CD14-positive monocyte (primary cell): Measurements from ENCODE around the gene TMEM238L. TPM values are rescaled to one million over a fixed set of nuclear protein-coding genes. Genes with fewer than 3 reads are reported as not detected.

Experiments
- DNase-seq, 3 donors: peaks; one replicate each; pipeline ENCODE4 v3.0.0-alpha.2; 2011 to 2022
- H2AFZ ChIP-seq: 2 replicates; pipeline ENCODE4 v1.6.0; 2012; ENCODE audit warnings: mild to moderate bottlenecking, low read depth, low read length, inconsistent platforms; ENCODE audit not compliant: insufficient read depth, poor library complexity, severe bottlenecking
- H3K27ac ChIP-seq, 2 donors: 1 replicate in 1 of 2; 2 replicates in 1 of 2; pipeline ENCODE4 v1.5.1; 2012 to 2013; ENCODE audit warnings: low read length in 2 of 2, control low read depth in 1 of 2, inconsistent platforms in 1 of 2, low read depth in 1 of 2, mild to moderate bottlenecking in 1 of 2
- H3K27me3 ChIP-seq, 2 donors: one replicate each; pipeline versions ENCODE4 v1.6.0 to v1.6.1; 2011 to 2013; ENCODE audit warnings: low read length in 2 of 2; ENCODE audit not compliant: control insufficient read depth in 2 of 2, insufficient read depth in 2 of 2
- H3K36me3 ChIP-seq, 2 donors: replicated peaks in 1 of 2; 1 replicate in 1 of 2; 2 replicates in 1 of 2; pipeline versions ENCODE4 v1.5.1 to v1.6.1; 2012 to 2013; ENCODE audit warnings: low read length in 2 of 2, control low read depth in 1 of 2, inconsistent platforms in 1 of 2, mild to moderate bottlenecking in 1 of 2; ENCODE audit not compliant: insufficient read depth in 2 of 2, control insufficient read depth in 1 of 2
- H3K4me1 ChIP-seq, 2 donors: 1 replicate in 1 of 2; 2 replicates in 1 of 2; pipeline versions ENCODE4 v1.5.1 to v1.6.1; 2012 to 2013; ENCODE audit warnings: low read length in 2 of 2, control low read depth in 1 of 2, inconsistent platforms in 1 of 2, mild to moderate bottlenecking in 1 of 2, moderate library complexity in 1 of 2; ENCODE audit not compliant: insufficient read depth in 2 of 2, control insufficient read depth in 1 of 2
- H3K4me2 ChIP-seq: replicated peaks from 2 replicates; pipeline ENCODE3; 2012; ENCODE audit warnings: low read length, moderate library complexity, mild to moderate bottlenecking; ENCODE audit not compliant: poor library complexity, severe bottlenecking; ENCODE audit errors: extremely low read depth
- H3K4me3 ChIP-seq, 3 experiments: fragments of 200-600 bp in 1 of 3; sonication (generic) in 1 of 3; replicated peaks in 1 of 3; 1 replicate in 2 of 3; 2 replicates in 1 of 3; pipeline ENCODE4 v1.5.1; 2011 to 2013; ENCODE audit warnings: low read length in 3 of 3, mild to moderate bottlenecking in 3 of 3, control low read depth in 2 of 3, low read depth in 2 of 3, inconsistent platforms in 1 of 3, moderate library complexity in 1 of 3
- H3K79me2 ChIP-seq: 2 replicates; pipeline ENCODE4 v1.6.0; 2012; ENCODE audit warnings: mild to moderate bottlenecking, control low read depth, inconsistent platforms, low read length, moderate library complexity; ENCODE audit not compliant: insufficient read depth
- H3K9ac ChIP-seq: 2 replicates; pipeline ENCODE4 v1.6.0; 2017; ENCODE audit warnings: low read length, mild to moderate bottlenecking; ENCODE audit not compliant: insufficient read depth, poor library complexity, severe bottlenecking
- H3K9me3 ChIP-seq, 2 donors: replicated peaks in 1 of 2; 1 replicate in 1 of 2; 2 replicates in 1 of 2; pipeline versions ENCODE4 v1.5.1 to v1.6.1; 2012 to 2013; ENCODE audit warnings: low read length in 2 of 2, control low read depth in 1 of 2; ENCODE audit not compliant: control insufficient read depth in 1 of 2, insufficient read depth in 1 of 2
- H4K20me1 ChIP-seq: 2 replicates; pipeline ENCODE4 v1.6.0; 2012; ENCODE audit warnings: mild to moderate bottlenecking, low read length, control low read depth, moderate library complexity; ENCODE audit not compliant: insufficient read depth
- H3K27ac Mint-ChIP-seq, 7 donors: one replicate each; pipeline ENCODE4 v1.8.0; 2020; ENCODE audit warnings: mild to moderate bottlenecking in 7 of 7, mixed read lengths in 7 of 7, moderate library complexity in 6 of 7, inconsistent platforms in 2 of 7
- H3K27me3 Mint-ChIP-seq, 3 donors: one replicate each; pipeline ENCODE4 v1.8.0; 2021 to 2022; ENCODE audit warnings: low read depth in 3 of 3, mild to moderate bottlenecking in 3 of 3, mixed read lengths in 3 of 3, moderate library complexity in 3 of 3, inconsistent platforms in 1 of 3
- H3K36me3 Mint-ChIP-seq, 2 donors: one replicate each; pipeline ENCODE4 v1.8.0; 2020; ENCODE audit warnings: mixed read lengths in 2 of 2, inconsistent platforms in 1 of 2, mild to moderate bottlenecking in 1 of 2
- H3K4me1 Mint-ChIP-seq: one replicate; pipeline ENCODE4 v1.8.0; 2020; ENCODE audit warnings: mild to moderate bottlenecking, mixed read lengths
- H3K4me3 Mint-ChIP-seq, 2 donors: one replicate each; pipeline ENCODE4 v1.8.0; 2020; ENCODE audit warnings: mild to moderate bottlenecking in 2 of 2, mixed read lengths in 2 of 2, moderate library complexity in 1 of 2
- H3K9me3 Mint-ChIP-seq, 7 donors: one replicate each; pipeline ENCODE4 v1.8.0; 2020 to 2022; ENCODE audit warnings: mixed read lengths in 7 of 7, mild to moderate bottlenecking in 6 of 7, moderate library complexity in 6 of 7, inconsistent platforms in 2 of 7
- WGBS: methylation state at CpG from one replicate; pipeline ENCODE4 v1.1.5; 2013; ENCODE audit warnings: missing lambda C conversion rate; ENCODE audit not compliant: insufficient coverage; 5-methylcytosine and 5-hydroxymethylcytosine counted together
- intact Hi-C, 2 donors: fragments of 100-400 bp; cut with micrococcal nuclease; formaldehyde crosslinking; loops; one replicate each; pipeline versions ENCODE4 v1.15.0 to v1.15.1; 2023
- polyA plus RNA-seq, 3 donors: library from polyadenylated mRNA; depleted of rRNA in 1 of 3; unstranded in 2 of 3; stranded (reverse) in 1 of 3; fragments of 300-500 nt in 2 of 3; fragments of >200 nt in 1 of 3; fragmentation: Illumina TruSeq in 2 of 3; gene quantifications; 1 replicate in 2 of 3; 2 replicates in 1 of 3; pipeline ENCODE4 v1.2.3, GENCODE V29; 2012 to 2021
- TF ChIP-seq, protein P1 (sequence below): fragments of 200-600 bp; IDR thresholded peaks from one replicate; pipeline ENCODE4 v1.8.0; 2022; ENCODE audit warnings: antibody characterized with exemption, mild to moderate bottlenecking

TMEM238L gene
- polyA plus RNA-seq, 3 donors = not detected

DNA sequence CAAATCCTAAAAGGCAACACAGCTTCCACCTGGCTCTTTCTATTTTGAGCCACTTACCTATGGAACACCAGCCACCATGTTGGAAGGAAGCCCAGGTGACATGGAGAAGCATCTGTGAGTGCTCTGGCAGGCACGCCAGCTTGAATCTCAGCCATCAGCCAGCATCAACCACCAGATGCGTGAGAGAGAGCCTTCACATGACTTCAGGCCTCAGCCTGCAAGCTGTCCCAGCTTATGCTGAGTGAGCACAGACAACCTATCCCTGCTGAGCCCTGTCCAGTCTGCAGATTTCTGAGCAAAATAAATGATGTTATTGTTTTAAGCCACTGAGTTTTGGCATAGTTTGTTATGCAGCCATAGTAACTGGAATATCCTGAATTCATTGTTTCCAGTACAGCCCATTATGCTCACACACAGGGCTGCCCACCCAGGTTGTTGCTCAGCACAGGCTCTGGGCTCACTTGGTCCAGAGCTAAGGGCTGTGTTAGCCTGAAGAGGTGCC, 35.1 kb downstream of the TMEM238L start:
- Histone ChIP-seq H3K27ac (no peak overlapping the region), H3K4me2 (no peak overlapping the region), H3K27me3 (no peaks in the 10 kb centered on the region), H4K20me1 (no peaks in the 10 kb centered on the region), H2AFZ (no peak overlapping the region), H3K9ac (no peak overlapping the region), H3K36me3 (no peaks in the 10 kb centered on the region), H3K79me2 (no peaks in the 10 kb centered on the region), H3K4me1 (no peaks in the 10 kb centered on the region), H3K4me3 (no peak overlapping the region), H3K9me3 (peaks cover 0 to 3% of the 10 kb centered on the region in 2 donors)
- peaks cover 2% of the 10 kb centered on the region for H3K4me1 Mint-ChIP-seq
- H3K36me3 Mint-ChIP-seq = no peaks in the 10 kb centered on the region
- H3K4me3 Mint-ChIP-seq = no peak overlapping the region
- H3K27me3 Mint-ChIP-seq = peaks cover 0 to 1% (median 0%) of the 10 kb centered on the region in 3 donors
- intact Hi-C loops = no loop called here
- peaks cover 0 to 10% (median 6%) of the 10 kb centered on the region in 7 donors for H3K9me3 Mint-ChIP-seq
- TF ChIP-seq, protein P1, sequence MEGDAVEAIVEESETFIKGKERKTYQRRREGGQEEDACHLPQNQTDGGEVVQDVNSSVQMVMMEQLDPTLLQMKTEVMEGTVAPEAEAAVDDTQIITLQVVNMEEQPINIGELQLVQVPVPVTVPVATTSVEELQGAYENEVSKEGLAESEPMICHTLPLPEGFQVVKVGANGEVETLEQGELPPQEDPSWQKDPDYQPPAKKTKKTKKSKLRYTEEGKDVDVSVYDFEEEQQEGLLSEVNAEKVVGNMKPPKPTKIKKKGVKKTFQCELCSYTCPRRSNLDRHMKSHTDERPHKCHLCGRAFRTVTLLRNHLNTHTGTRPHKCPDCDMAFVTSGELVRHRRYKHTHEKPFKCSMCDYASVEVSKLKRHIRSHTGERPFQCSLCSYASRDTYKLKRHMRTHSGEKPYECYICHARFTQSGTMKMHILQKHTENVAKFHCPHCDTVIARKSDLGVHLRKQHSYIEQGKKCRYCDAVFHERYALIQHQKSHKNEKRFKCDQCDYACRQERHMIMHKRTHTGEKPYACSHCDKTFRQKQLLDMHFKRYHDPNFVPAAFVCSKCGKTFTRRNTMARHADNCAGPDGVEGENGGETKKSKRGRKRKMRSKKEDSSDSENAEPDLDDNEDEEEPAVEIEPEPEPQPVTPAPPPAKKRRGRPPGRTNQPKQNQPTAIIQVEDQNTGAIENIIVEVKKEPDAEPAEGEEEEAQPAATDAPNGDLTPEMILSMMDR = no peak
- WGBS = 100% methylated on average over 2 of the region's 2 CpGs
- no peak for DNase-seq
- H3K27ac Mint-ChIP-seq = no peak overlapping the region

DNA sequence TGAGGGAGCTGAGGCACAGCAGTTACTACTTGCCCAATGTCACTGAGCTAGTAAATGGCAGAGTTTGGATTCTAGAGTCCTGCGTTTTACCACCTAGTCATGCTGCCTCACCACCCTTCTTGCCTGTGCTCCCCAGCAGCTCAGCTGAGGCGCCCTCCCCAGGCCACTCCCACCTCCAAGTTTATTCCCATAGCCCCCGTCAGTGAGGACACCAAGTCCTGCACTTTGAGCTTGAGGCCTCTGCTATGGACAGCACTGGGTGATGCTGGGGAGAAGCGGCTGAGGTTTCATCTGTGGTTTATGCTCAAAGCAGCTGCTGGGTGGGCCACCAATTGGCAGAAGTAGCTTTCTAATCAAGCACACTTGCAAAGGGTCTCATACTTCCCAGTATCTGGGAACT, 36.7 kb downstream of the TMEM238L start:
- H3K9me3 Mint-ChIP-seq = peaks cover 0 to 10% (median 3%) of the 10 kb centered on the region in 7 donors
- Histone ChIP-seq H3K27me3 (no peaks in the 10 kb centered on the region), H3K4me2 (no peak overlapping the region), H2AFZ (no peak overlapping the region), H4K20me1 (no peaks in the 10 kb centered on the region), H3K9me3 (no peaks in the 10 kb centered on the region), H3K4me3 (no peak overlapping the region), H3K36me3 (no peaks in the 10 kb centered on the region), H3K79me2 (no peaks in the 10 kb centered on the region), H3K4me1 (no peaks in the 10 kb centered on the region), H3K27ac (no peak overlapping the region), H3K9ac (no peak overlapping the region)
- intact Hi-C loops = no loop called here
- WGBS = no CpG with 5 or more reads among the region's 4 CpGs
- DNase-seq = no peak
- H3K27ac Mint-ChIP-seq = no peak overlapping the region
- TF ChIP-seq, protein P1 = no peak
- H3K4me1 Mint-ChIP-seq = no peaks in the 10 kb centered on the region
- H3K4me3 Mint-ChIP-seq = no peak overlapping the region
- no peaks in the 10 kb centered on the region for H3K36me3 Mint-ChIP-seq
- H3K27me3 Mint-ChIP-seq = peaks cover 0 to 1% (median 0%) of the 10 kb centered on the region in 3 donors
